GM20431 (cell line): Measurements from ENCODE around the gene RHBDD1.

Experiments used
- in situ Hi-C: fragments of 300-500 bp; cut with MseI, MboI; formaldehyde crosslinking; loops from one replicate; pipeline ENCODE4 v1.15.0; 2020; ENCODE audit warnings: low sequenced_read_pairs; ENCODE audit not compliant: unreplicated experiment

RHBDD1 gene

DNA sequence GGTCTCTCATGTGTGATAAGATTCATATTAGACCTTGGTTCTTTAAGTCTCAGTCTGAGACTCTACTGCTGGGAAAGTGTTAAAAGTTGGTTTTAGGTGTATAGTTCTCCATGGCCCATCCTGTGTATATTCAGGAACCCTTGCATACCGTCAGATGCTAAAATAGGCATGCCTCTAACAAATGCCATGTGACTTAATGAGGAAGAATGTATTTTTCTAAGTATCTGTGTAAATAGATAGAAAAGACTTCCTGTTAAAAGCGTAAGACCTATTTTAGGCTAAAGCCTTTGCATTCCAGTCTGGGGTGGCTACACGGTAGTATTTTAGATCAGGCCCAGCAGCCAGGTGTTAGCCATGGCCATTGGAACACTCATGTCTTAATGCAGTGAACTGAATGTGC is 73.3 kb downstream of the RHBDD1 start:
- in situ Hi-C loops: no loop called here

DNA sequence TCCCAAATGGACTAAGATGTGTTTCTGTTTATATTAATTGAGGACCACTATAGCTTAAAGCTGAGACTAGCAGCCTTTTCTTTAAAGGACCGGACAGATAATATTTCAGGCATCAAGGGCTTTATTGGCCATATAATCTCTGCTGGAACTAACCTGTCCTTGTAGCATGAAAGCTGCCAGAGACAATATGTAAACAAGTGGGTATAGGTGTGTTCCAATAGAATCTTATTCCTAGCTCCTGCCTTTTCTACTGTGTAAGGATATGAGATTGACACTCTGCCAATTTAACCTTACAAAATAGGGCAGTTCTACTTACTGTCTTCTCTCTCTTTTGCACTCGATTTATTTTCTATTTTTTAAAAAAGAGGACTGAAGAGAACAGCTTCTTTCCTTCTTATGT is 74.0 kb downstream of the RHBDD1 start:
- in situ Hi-C loops: no loop called here

DNA sequence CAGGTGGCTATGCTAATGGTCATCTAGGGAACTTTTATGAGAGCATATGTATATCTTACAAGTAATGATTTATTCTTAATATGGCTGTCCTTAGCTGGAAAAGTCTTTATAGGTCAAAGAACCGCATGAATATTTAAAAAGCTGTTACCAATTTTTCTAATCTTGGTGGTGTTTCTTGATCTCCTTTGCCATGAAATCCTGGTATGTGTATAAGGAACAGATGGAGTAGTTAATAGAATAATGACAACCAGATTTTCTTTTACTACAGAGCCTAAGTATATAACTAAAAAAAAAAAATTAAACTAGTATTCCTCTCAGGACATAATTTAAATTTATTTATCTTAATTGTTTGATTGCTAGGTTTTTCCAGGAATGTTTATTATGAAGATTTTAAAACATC is 74.5 kb downstream of the RHBDD1 start:
- in situ Hi-C loops: no loop called here

GRCh38 chr2:226911932-226912331 is 76.1 kb downstream of the RHBDD1 start:
- in situ Hi-C loops: no loop called here

- in situ Hi-C loops: no loop called here
Measured at GRCh38 chr2:226913641-226914040, 77.8 kb downstream of the RHBDD1 start.

DNA sequence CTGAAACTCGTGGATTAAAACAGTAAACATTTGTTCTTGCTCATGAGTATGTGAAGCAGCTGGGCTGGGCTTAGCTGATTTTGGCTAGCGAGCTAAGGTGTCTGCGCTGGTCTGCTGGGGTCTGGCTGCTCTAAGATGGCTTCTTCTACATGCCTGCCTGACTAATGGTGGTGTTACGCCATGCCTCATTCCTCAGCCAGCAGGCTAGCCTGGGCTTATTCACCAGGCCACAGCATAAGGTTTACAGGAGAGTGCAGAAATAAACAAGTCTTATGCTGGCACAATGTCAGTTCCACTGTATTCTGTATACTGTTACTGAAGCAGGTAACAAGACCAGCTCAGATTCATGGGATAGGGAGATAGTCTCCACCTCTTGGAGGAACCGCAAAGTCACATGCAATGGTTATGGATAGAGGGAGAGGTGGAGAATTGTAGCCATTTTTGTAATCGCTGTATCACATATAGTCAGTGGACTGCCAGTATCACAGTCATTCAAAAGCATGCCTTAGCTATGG is 80.0 kb downstream of the RHBDD1 start:
- in situ Hi-C loops: no loop called here

GRCh38 chr2:226916669-226917068 is 80.8 kb downstream of the RHBDD1 start:
- in situ Hi-C loops: no loop called here

GRCh38 chr2:226932443-226932842 is 96.6 kb downstream of the RHBDD1 start:
- in situ Hi-C loops: no loop called here

DNA sequence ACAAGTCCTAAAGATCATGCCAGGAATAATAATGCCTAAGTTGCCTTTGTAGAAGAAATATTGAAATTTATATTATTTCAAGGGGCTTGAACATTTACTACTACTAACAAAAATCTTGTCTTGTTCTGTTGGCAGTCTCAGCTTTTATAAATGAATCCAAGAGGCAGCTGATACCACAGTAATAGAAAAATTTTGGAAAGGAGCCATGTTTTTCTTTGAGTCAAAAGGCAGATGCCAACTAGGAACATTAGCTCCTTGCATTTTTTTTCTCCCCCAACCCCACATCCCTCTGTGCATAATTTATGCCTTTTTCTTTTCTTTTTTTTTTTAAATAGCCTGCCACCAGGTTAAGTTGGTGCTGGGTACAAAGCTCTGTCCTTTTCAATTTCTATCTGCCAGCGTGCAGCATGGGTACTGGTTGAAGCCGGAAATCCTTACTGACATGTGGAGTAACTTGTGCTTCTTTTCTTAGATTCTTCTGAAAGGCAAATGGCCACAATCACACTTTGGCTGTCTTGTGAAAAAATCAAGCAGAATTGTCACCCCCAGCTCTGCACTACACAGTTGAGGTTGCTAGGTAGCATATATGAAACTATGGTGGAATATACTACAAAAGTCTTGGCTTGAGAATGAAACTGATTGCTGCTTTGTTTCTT is 98.8 kb downstream of the RHBDD1 start:
- in situ Hi-C loops: no loop called here

GRCh38 chr2:226943862-226944620 is 108.2 kb downstream of the RHBDD1 start:
- in situ Hi-C loops: no loop called here

GRCh38 chr2:226953206-226953605 is 117.4 kb downstream of the RHBDD1 start:
- in situ Hi-C loops: no loop called here

DNA sequence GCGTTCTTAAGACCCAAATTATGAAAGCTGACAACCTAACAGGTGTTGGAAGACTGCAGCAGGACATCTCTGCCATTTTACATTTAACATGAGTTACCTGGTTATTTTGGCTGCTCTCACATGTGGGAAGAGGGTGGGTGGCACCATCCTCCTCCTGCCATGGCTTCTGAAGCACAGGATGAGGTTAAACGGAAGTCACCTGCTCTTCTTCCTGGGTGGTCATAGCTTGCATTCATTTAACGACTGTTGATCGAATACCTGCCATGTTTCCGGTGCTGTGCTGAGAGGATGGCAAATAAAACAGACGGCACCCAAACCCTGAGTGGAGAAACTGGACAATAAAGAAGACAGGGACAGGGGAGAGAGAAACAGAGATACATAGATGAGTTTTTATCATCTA is 118.0 kb downstream of the RHBDD1 start:
- in situ Hi-C loops: no loop called here

DNA sequence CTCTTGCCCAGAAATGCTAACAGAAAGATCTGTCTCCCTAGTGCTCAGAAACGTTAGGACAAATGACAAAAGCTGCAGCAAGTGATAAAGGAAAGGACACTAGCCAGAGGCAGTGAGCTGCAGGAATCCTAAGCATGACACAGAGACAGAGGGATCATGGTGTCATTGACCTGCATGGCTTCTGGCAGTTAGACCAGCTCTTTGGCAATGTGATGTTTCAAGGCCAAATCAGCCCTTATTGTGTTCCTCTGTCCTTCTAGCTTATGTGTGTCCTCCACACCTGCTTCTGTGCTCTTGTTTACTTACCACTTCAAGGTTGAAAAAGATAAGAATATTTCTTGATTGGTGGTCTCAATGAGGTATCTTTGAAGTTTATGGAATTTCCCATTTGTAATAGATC is 120.8 kb downstream of the RHBDD1 start:
- in situ Hi-C loops: no loop called here

- in situ Hi-C loops: no loop called here
Measured at GRCh38 chr2:226959418-226959817, 123.6 kb downstream of the RHBDD1 start.

DNA sequence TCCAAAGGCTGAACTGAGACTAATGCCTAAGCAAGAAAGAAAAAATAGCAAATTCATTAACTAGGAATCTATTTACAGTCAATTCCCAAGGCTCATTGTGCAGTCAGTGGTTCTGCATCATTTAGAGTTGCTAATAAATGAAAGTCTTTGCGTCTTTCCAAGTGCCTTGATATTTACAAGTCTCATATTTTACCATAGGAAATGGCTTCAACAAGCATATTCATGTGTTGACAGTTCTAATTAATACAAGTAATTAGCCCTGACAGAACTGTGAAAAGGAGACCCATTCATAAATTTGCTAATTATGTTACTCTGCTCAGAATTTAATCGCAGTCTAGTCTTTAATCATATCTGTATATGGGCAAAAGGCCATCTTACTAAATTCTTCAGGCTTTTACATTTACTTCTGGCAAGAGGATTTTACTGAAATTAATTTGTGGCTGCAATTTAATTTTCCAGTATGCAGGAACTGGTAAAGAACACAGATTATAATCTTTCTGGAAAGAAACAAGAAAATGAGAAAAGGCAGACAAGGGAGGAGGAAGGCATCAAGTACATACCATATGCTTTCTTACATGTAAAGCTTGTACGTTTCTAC is 126.4 kb downstream of the RHBDD1 start:
- in situ Hi-C loops: no loop called here

GRCh38 chr2:226963528-226963927 is 127.7 kb downstream of the RHBDD1 start:
- in situ Hi-C loops: no loop called here

- in situ Hi-C loops: no loop called here
Measured at GRCh38 chr2:226965376-226965775, 129.5 kb downstream of the RHBDD1 start.

DNA sequence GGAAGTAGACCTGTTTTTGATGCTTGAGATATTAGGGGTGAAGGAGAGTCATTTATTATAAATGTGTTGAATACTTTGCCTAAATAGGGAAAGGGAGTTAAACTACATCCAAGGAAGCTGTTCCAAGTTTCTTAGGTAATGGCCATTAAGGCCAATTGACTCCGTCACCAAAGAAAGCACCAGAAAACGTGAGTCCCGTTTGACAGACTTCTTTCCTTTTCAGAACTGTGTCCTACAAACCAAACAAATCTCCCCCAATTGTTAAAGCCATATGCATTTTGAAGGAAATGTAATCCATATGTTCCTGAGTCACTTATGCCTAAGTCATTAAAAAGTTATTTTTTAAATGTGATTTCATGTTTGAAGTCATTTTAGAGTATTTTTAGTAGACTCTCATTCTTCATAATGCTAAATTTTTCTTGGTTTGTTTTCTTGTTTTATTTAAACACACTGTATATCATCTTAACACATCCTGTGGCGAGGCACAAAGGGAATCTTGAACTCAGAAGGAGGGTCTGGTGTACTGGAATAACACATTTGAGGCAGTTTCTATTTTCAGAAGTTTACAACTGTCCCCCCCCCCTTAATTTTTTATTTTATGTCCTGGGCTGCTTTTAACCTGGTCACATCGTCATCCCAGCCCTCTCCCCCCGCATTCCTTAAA is 133.7 kb downstream of the RHBDD1 start:
- in situ Hi-C loops: no loop called here

DNA sequence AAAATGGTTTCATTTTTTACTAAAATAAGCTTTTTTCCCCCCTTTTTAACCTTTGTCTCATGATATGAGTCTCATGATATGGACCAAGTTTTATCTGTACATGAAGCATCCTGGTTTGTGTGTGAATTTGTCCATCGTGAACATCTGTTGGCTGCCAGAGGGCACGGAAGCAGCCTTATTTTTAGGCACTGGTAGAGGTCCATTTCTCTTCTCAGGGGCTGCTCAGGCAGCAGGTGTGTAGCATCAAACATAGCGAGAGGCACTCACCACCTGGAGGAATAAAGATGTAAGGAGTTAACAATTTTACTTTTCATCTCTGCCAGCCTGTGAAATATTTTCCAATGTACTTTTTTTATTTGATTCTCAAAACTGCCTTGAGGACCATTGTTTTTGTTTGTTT is 134.5 kb downstream of the RHBDD1 start:
- in situ Hi-C loops: no loop called here

DNA sequence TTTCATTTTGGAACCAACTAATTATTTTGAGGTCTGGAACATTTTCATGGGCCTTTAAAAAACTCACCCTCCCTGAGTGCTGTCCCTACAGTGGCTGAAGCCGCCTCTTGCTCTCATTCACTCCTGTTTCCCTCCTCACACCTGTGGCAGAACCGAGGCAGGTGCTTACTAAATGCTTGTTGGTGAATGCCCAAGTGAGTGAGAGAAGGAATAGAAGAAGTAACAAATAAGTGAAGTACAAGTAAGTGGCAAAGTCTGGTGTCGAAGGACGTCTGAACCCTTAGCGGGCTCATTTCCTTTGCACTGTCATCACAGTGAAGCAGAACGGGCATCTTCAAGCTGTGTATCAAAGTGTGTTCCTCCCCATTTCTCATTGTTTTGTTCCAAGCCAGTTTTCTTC is 135.2 kb downstream of the RHBDD1 start:
- in situ Hi-C loops: no loop called here

- in situ Hi-C loops: no loop called here
Measured at GRCh38 chr2:226971770-226972169, 135.9 kb downstream of the RHBDD1 start.
